Peyer's patch (tissue), 4 donors: ENCODE measurements around the gene EHF.

ENCODE experiments used
- CTCF ChIP-seq, 6 experiments: fragments of 450-650 bp in 4 of 6; fragments of 200-600 bp in 2 of 6; sonication (generic) in 1 of 6; IDR thresholded peaks; one replicate each; pipeline ENCODE4 v1.5.1; 2017 to 2019; ENCODE audit warnings: antibody characterized with exemption in 6 of 6, mild to moderate bottlenecking in 3 of 6, moderate library complexity in 1 of 6
- POLR2A ChIP-seq, 2 donors: fragments of 450-650 bp; IDR thresholded peaks; one replicate each; pipeline ENCODE4 v1.5.1; 2017; ENCODE audit warnings: antibody characterized with exemption in 2 of 2, mild to moderate bottlenecking in 2 of 2, moderate library complexity in 2 of 2

- TF ChIP-seq CTCF (IDR thresholded peaks at IDR 0.05) (no peak), POLR2A (IDR thresholded peaks at IDR 0.05) (no peak)
These were observed 50.2 kb downstream of the EHF start for GRCh38 chr11:34671117-34671516.
